GM13977 (cell line): ENCODE data around the gene TMEM164.

Source experiments
- DNase-seq: peaks from one replicate; pipeline ENCODE4 v3.0.0; 2012; ENCODE audit warnings: low spot score
- CTCF ChIP-seq: IDR thresholded peaks from 2 replicates; pipeline ENCODE4 v1.5.1; 2012; ENCODE audit warnings: mild to moderate bottlenecking, control low read depth; ENCODE audit not compliant: insufficient read depth; ENCODE audit errors: extremely low read depth, missing control alignments
- in situ Hi-C: fragments of 300-500 bp; cut with MboI; formaldehyde crosslinking; loops from one replicate; pipeline ENCODE4 v1.12.0; 2022; ENCODE audit warnings: low sequenced_read_pairs, low pct_unique_long_range_greater_than_20kb, mixed read lengths, inconsistent platforms; ENCODE audit not compliant: unreplicated experiment

TMEM164 gene

GRCh38 chrX:110086162-110086915, 83.4 kb downstream of the TMEM164 start:
- DNase-seq, result no peak
- in situ Hi-C loops, result no loop called here
- no peak for TF ChIP-seq CTCF

GRCh38 chrX:110086916-110087484, 84.1 kb downstream of the TMEM164 start:
- no peak for DNase-seq
- in situ Hi-C loops, result no loop called here
- TF ChIP-seq CTCF, result no peak

- no peak for TF ChIP-seq CTCF
- in situ Hi-C loops, result no loop called here
These were observed 84.8 kb downstream of the TMEM164 start for GRCh38 chrX:110087485-110088356.

GRCh38 chrX:110089656-110090403, 86.9 kb downstream of the TMEM164 start:
- no peak for DNase-seq
- in situ Hi-C loops, result no loop called here
- no peak for TF ChIP-seq CTCF

More at GRCh38 chrX:110087485-110088356, 84.8 kb downstream of the TMEM164 start:
- no peak for DNase-seq

GRCh38 chrX:110097920-110098319, 95.0 kb downstream of the TMEM164 start:
- in situ Hi-C loops, result no loop called here
- no peak for DNase-seq
- TF ChIP-seq CTCF, result no peak

GRCh38 chrX:110103344-110103743, 100.4 kb downstream of the TMEM164 start:
- in situ Hi-C loops, result no loop called here
- TF ChIP-seq CTCF, result no peak
- no peak for DNase-seq
